Activated T-cell treated with anti-CD3 and anti-CD28 coated beads, Interleukin-2, amount 50 U/mL, for 1 hour (primary cell): ENCODE results near the gene TSSC4.
A peak's percentile ranks its signal among the peaks of the same experiment; 100 is the strongest.

Experiments used
- DNase-seq: peaks from one replicate; pipeline ENCODE4 v3.0.0-alpha.2; 2020

The TSSC4 gene

DNA sequence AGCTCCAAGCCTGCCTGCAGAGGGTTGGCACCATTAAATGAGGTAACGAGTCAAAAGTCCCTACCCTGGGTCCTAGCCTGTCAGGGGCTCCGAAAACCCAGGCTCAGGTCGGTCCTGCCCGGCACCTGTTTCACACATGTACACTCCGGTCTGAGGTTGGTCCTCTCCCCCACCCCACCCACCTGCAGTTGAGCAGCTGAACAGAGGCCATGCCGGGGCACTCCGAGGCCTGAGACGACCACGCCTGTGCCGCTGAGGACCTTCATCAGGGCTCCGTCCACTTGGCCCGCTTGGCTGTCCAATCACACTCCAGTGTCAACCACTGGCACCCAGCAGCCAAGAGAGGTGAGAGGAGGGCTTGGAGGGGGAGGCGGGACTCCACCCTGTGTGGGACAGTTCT is 1.6 kb downstream of the TSSC4 start:
- DNase-seq, result no peak

DNA sequence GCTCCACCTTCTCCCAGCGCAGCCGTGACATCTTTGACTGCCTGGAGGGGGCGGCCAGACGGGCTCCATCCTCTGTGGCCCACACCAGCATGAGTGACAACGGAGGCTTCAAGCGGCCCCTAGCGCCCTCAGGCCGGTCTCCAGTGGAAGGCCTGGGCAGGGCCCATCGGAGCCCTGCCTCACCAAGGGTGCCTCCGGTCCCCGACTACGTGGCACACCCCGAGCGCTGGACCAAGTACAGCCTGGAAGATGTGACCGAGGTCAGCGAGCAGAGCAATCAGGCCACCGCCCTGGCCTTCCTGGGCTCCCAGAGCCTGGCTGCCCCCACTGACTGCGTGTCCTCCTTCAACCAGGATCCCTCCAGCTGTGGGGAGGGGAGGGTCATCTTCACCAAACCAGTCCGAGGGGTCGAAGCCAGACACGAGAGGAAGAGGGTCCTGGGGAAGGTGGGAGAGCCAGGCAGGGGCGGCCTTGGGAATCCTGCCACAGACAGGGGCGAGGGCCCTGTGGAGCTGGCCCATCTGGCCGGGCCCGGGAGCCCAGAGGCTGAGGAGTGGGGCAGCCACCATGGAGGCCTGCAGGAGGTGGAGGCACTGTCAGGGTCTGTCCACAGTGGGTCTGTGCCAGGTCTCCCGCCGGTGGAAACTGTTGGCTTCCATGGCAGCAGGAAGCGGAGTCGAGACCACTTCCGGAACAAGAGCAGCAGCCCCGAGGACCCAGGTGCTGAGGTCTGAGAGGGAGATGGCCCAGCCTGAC is 2.5 kb downstream of the TSSC4 start:
- DNase-seq, result no peak

- no peak for DNase-seq
Observed at GRCh38 chr11:2404735-2405196, 4.2 kb downstream of the TSSC4 start.

DNA sequence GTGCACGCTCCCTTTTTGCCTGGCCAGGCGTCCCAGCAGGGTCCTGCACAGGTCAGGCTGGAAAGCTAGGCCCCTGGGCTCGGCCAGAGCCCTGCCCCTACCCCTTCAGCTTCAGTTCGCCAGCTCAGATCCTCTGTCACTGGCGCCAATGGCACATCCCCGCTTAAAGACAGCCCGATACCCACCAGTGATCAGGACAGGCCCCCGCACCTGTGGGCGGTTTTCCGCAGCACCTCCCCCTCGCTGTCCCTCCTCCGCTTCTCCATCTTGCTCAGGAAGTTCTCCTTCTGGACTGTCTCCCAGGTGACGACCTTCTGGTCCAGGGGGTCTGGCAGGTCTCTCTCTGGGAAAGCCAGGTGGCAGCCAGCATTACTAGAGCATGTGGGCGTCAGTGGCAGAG is 5.9 kb downstream of the TSSC4 start:
- DNase-seq, result no peak

GRCh38 chr11:2406878-2407410 is 6.4 kb downstream of the TSSC4 start:
- no peak for DNase-seq

DNA sequence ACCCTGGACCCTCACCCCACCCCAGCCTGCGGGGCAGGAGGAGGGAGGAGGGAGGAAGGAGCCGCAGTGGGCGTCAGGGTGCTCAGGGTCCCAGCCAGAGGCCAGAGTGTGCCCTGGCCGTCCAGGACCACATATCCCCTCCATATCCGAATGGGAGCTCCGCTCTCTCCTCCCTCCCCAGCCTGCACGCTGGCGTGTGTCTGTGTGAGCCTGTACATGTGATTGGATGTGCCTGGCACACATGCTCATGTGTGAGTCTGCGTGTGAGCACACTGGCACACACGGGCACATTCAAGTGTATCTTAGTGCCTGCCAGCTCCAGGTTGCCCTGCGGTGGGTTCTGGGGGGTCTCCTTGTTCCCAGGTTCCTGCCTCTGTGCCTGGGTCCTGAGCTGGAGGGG is 8.1 kb downstream of the TSSC4 start:
- DNase-seq, result no peak

DNA sequence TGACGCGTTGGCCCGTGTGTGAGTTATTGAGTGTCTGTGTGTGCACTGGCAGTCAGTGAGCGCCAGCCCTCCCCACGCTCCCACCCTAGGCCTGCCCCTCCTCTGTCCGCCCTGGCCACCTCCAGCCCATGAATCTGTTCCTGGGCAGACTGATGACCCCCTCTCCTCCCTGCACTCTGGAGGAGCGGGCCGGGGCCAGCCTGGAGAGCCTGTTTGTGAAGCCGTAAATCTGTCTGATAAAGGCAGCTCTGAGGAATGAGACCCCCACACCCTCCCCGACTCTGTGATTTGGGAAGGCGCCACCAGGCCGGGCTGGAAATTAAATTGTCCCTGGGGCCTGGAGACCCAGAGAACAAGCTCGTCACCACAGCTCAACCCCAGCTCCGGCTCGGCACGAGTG is 8.6 kb downstream of the TSSC4 start:
- no peak for DNase-seq

DNA sequence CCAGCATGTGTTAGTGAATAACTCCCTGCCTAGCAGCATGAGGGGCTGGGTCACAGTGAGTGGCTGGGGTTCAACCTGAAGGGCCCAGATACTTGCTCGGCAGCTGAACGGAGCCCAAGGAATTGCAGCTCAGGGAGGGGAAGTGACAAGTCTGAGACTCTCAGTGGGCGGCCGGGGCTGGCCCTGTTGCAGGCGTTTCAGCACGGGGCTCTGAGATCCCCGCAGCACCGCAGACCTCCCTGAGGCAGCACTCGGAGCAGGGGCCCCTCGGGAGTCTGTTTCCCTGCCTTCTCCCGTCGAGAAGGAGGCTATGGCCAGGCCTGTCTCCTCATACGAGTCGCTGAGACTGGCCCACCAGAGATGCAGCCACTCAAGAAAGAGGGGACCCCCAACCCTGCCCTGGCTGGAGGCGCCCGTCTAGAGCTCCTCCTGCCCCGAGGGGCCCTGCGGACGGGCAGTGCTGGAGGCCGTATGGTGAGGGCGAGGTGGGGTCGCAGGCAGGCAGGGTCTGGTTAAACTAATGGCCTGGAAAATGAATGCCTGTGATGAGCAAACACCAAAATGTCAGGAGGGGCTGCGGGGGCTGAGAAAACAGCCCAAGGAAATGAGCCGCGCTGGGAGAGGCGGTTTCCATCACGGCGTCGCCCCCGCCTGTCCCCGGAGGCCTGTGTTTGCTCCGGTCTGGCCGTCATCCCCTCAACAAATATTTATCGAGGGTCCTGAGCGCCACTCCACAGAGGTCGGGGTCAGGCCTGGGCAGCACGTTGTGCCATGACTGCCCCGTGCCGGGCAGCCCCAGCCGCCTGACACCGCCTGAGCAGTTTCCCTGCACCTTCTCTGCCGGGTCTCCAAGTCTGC is 9.3 kb downstream of the TSSC4 start:
- DNase-seq, result no peak

DNA sequence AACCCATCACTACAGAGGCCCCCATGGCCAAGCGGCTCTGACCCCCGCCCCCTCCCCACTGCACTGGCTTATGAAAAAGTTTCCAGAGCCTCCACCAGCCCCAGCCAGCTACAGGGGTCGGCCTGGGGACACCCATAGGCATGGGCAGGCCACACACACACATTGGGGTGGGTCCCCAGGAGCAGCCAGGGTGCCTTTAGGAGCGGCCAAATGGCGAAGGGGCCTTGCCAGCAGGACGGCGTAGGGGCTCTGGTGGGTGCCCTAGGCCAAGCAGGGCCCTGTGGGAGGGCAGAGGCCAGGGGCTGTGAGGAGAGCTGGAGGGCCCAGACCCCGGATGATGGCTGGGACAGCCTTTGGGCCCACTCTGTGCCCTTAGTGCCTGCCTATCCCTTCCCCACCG is 10.1 kb downstream of the TSSC4 start:
- no peak for DNase-seq

DNA sequence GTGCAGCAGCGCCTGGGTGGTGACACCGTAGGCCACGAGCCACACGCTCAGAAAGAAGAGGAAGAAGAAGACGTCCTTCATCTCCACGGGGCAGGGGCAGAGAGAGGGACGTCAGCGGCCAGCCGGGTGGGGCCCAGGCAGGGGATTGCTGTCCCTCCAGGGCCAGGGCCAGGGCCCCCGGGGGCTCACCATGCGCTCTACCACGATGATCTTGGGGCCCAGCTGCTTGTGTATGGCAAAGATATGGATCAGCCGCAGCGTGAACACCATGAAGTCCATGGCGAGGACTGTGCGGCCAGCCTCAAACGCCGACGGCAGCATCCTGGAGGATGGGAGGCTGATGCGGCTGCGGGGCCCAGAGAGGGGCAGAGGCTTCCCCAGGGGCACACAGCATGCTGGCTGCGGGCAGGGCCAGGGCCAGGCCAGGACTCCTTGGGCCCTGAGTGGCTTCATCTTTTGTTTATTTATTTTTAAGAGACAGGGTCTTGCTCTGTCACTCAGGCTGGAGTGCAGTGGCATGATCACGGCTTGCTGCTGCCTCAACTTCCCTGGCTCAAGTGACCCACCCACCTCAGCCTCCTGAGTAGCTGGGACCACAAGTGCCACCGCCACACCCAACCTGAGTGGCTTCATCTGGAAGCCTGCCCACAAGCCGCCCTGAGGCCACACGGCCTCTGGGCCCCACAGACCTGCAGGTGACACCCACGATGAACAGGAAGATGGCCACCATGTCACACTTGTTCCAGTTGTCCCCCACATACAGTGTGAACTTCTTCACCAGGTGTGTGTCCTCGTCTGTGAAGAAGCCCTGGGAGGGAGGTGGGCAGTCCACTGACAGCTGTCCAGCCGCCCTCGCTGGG is 11.1 kb downstream of the TSSC4 start:
- no peak for DNase-seq

- DNase-seq, result no peak
Observed at GRCh38 chr11:2412323-2412722, 11.8 kb downstream of the TSSC4 start.

DNA sequence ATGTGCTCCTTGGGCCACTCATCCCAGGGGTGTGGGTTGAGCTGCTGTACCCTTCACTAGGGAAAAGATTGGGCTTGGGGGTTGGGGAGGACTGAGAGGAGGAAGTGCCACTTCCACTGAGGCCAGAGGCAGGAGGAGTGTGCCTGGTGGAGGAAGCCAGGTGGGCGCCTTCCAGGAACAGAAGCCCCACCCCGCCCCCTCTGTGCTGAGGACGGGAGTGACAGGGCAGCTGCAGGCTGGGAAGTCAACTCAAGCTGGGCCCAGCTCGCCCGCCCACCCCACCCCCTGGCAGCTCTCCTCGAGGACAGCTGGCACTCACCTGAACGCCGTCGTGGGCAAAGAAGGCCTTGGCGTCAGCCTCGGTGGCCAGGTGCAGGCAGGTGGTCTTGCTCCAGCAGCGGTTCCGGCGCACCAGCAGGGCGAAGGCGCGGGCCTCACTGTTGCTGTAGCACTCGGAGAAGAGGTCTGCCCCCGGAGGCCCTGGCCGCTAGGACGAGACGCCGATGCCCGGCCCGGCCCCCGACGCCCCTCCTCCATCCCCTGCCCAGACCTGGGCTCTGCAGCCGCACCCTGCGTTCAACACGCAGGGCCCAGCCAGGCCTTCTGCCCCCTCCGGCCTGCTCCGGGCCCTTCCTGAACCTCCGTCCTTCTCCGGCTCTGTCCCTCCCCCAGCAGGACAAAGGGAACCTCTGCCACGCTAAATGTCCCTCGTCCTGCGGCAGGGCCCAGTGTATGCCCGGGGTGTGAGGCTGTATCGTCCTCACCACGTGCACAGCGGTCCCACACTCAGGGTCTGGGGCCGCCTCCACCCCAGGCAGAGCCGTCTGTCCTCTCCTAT is 13.4 kb downstream of the TSSC4 start:
- DNase-seq, result no peak

DNA sequence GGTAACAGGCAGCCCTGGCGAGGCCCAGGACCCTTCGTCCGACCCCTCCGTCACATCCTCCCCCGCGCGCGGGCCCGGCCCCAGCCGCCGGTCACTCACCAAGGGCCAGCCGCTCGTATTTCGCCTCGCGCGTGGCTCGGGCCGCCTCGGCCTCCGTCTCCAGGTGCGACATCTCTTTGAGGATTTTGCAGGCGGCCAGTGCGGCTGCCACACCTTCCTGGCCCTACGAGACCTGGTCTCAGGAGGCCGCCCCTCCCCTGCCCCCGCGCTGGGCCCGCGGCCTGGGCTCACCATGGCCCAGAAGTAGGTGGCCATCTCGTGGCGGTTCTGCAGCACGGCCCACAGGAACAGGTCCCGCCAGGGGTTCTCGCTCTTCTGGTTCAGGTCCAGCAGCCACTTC is 14.1 kb downstream of the TSSC4 start:
- no peak for DNase-seq

DNA sequence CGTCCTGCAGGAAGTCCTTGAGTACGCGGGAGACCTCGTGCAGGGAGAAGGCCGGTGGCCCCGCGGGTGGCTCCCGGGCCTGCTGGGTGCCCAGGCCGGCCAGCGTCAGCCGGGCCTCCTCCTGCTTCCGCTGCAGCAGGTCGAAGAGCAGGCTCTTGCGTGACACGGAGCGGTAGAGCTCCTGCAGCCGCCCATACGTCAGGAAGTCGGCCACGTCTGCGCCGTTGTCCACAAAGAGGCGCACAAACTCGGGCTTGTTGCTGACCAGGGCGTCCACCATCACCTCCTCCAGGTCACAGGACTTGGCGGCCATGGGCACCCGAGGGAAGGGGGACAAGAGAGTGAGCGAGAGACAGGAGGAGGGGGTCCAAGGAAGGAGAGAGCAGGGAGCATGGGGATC is 14.6 kb downstream of the TSSC4 start:
- DNase-seq, result no peak

DNA sequence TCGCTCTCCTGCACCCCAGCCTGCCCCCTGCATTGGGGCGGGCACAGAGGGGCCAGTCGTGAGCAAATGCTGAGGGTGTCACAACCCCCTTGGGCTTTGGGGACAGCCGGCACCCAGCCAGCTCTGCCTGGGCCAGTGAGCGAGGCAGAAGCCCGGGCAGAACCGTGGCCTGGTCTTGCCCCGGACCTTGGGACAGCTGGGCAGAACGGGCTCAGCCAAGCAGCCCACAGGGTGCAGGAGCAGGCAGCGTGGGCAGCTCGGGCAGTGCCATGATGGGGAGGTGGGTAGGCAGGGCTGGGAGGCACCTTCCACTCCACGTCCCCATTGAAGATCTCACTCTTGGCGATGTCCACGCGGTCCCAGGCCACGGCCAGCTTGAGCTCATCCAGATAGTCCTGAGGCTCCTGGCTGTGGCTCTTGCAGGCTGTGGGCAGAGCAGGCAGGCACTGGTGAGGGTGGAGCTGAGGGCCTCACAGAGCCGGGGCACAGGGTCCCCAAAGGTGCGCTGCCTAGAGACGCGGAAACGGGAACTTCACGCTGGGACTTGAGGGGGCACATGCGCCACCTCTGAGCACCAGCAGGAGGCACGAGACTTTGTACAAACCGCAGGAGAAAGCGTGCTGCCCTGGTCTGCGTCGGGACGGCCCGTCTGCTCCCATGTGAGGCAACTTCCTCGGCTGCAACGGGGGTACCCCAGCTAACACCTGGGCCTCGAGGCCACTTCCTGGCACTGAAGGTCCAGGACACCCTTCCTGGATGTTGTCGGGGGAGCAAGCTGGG is 15.2 kb downstream of the TSSC4 start:
- no peak for DNase-seq

GRCh38 chr11:2416765-2417164 is 16.2 kb downstream of the TSSC4 start:
- no peak for DNase-seq

DNA sequence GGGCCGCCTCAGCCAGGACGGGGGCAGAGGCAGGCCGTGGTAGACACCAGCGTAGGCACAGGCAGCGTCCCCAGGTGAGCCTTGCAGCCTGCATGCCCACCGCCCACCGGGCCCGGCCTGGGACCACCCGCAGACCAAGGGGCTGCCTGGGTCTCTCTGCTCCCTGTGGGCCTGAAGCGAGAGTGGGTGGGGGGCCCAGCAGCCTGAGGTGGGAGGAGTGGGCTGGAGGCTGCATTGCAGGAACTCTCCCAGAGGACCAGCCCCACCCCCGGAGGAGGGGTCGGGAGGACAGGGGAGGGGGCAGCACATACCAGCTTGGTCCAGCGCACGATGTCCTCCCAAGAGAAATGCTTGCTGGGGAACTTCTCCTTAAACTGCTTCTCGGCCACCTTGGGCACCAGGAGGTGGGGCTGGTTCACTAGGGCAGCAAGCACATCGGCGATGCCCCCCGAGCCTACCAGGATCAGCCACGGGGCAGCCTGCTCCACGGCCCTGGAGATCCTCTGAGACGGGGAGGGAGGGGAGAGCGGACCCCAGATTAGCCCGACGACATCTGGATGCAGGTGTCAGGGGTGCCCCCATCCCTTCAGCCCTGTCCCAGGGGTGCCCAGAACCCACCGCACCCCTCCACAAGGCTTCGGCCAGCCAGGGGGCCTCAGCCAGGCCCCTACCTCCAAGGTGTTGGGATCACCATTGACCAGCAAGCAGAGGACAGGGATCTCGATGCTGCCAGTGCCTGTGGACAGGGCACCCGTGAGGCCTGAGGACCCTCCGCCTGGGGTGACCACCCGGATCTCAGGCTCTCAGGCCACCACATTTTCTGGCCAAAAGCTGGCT is 17.5 kb downstream of the TSSC4 start:
- DNase-seq, result no peak

DNA sequence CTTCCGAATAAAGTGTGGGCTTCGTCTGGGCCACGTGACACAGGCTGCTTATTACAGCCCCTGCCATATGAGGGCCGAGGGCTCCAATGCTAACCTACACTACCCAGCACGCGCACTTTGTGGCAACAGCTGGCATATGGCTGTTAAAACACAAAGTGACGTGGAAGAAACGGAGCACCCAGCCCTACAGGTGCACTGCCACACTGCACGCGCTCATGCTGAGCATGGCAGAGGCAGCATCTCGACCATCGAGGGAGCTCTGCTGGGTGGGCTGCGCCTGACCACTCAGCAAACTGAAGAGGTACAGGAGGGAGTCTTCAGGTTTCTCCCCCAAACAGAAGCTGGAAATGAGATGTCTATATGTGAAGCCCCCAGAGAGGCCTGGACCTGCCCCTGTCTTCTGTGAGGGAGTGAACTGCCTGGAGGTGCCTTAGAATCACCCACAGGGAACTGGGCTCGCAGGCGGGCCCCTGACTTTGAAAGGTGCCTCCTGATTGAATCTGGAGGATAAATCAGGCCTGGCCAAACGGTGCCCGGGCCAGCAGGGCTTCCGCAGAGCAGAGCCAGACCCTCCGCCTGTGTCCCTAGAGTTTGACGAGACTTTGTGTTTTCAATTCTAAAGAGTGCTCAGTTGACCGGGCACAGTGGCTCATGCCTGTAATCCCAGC is 18.3 kb downstream of the TSSC4 start:
- no peak for DNase-seq

DNA sequence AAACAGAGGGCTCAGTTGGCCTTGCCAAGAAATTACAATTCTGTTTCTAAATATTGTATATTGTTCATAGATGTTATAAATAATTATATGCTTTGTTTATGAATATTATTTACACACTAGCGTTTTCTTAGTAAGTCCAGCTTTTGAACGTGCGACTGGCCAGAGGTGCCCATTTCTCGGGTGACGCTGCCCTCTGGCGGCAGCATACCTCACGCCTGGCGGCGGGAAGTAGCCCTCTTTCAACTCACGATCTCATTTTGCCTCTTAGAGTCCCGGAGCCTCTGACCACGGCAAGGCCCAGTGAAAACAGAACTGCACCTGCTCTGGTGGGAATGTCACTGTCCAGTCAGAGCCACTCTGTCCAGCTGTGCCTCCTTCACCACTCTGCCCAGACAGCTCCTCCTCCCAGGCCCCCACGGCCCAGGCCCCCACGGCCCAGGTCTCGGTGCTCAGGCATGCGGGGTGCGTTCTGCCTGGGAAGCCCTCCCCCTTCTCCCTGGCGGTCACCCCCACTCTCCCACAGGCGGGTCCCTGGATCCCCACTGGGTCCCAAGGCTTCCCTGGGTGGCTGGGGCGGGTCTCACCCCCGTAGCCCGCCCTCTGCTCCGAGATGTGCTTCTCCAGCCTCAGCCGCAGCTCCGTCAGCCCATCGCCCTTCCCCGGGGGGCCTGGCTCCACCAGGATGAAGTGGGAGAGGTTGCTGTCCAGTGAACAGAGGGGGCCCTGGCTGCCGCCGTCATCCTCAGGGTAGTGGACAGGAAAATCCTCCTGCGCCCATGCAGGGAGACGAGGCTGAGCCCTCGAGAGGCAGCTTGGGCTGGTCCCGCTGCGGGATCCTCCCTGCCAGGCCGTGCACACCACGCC is 19.3 kb downstream of the TSSC4 start:
- peak; percentile 69 for DNase-seq
